Measurements from ENCODE around the gene CYP21A2. TPM values are rescaled to one million over a fixed set of nuclear protein-coding genes. Genes with fewer than 3 reads are reported as not detected.

The CYP21A2 gene
- total and polyA plus RNA-seq, 7 donors: 0.57 to 4.9 (median 2.0) TPM; not detected in 1

DNA sequence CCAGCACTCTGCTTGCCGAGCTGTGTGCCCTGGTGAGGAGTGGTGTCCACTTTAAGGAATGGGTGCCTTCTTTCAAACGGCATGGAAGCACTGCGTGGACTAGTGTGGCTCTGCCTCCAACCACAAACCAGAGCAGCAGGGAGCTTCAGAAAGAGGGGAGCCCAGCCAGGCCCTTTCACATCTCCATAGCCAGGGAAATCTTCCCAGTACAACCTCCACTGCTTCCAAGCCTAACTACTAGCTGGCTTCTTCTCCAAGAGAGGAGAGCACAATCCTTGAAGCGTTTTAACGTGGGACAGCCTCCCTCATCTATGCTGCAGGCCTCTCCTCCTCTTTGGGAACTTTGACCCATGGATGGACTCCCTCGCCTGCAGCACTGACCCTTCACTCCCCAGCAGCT lies 44.3 kb downstream of the CYP21A2 start:
- peak overlapping the region; percentile 58 to 78 (median 63) for H3K27ac ChIP-seq

GRCh38 chr6:32082935-32083334 lies 44.7 kb downstream of the CYP21A2 start:
- DNase-seq: peak; percentile 90
- TF ChIP-seq POLR2AphosphoS5 (IDR thresholded peaks at IDR 0.05): peak in 2 of 4 donors; percentile 14 to 22
- TF ChIP-seq, protein P1, sequence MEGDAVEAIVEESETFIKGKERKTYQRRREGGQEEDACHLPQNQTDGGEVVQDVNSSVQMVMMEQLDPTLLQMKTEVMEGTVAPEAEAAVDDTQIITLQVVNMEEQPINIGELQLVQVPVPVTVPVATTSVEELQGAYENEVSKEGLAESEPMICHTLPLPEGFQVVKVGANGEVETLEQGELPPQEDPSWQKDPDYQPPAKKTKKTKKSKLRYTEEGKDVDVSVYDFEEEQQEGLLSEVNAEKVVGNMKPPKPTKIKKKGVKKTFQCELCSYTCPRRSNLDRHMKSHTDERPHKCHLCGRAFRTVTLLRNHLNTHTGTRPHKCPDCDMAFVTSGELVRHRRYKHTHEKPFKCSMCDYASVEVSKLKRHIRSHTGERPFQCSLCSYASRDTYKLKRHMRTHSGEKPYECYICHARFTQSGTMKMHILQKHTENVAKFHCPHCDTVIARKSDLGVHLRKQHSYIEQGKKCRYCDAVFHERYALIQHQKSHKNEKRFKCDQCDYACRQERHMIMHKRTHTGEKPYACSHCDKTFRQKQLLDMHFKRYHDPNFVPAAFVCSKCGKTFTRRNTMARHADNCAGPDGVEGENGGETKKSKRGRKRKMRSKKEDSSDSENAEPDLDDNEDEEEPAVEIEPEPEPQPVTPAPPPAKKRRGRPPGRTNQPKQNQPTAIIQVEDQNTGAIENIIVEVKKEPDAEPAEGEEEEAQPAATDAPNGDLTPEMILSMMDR (IDR thresholded peaks at IDR 0.05): no peak
- Histone ChIP-seq H3K27ac (peak overlapping the region; percentile 37 to 78 (median 59)), H3K4me3 (no peak overlapping the region), H3K36me3 (peaks cover 0 to 13% (median 0%) of the 10 kb centered on the region in 4 donors), H3K27me3 (peaks cover 0 to 23% (median 15%) of the 10 kb centered on the region in 3 donors), H3K4me1 (peaks cover 0 to 24% (median 19%) of the 10 kb centered on the region in 4 donors), H3K9me3 (no peaks in the 10 kb centered on the region)
- intact Hi-C loops (cut with DNase I): no loop called here
- whole genome bisulfite sequencing, 2 donors: 63 to 84% methylated on average over 9 of the region's 9 CpGs

More for the DNA sequence above, 44.3 kb downstream of the CYP21A2 start:
- no peaks in the 10 kb centered on the region for H3K9me3 ChIP-seq
- no peak for TF ChIP-seq EP300 (IDR thresholded peaks at IDR 0.05)
- TF ChIP-seq, protein P1 (IDR thresholded peaks at IDR 0.05): no peak
- TF ChIP-seq POLR2AphosphoS5 (IDR thresholded peaks at IDR 0.05): no peak
- TF ChIP-seq POLR2A (IDR thresholded peaks at IDR 0.05): no peak
- H3K4me3 ChIP-seq: no peak overlapping the region
- H3K4me1 ChIP-seq: peaks cover 0 to 20% (median 14%) of the 10 kb centered on the region in 4 donors
- WGBS, 2 donors: 60 to 65% methylated on average over 6 of the region's 6 CpGs
- intact Hi-C loops (cut with DNase I): no loop called here
- H3K27me3 ChIP-seq: peaks cover 0 to 22% (median 15%) of the 10 kb centered on the region in 3 donors
- DNase-seq: no peak
- peaks cover 0 to 13% (median 0%) of the 10 kb centered on the region in 4 donors for H3K36me3 ChIP-seq

DNA sequence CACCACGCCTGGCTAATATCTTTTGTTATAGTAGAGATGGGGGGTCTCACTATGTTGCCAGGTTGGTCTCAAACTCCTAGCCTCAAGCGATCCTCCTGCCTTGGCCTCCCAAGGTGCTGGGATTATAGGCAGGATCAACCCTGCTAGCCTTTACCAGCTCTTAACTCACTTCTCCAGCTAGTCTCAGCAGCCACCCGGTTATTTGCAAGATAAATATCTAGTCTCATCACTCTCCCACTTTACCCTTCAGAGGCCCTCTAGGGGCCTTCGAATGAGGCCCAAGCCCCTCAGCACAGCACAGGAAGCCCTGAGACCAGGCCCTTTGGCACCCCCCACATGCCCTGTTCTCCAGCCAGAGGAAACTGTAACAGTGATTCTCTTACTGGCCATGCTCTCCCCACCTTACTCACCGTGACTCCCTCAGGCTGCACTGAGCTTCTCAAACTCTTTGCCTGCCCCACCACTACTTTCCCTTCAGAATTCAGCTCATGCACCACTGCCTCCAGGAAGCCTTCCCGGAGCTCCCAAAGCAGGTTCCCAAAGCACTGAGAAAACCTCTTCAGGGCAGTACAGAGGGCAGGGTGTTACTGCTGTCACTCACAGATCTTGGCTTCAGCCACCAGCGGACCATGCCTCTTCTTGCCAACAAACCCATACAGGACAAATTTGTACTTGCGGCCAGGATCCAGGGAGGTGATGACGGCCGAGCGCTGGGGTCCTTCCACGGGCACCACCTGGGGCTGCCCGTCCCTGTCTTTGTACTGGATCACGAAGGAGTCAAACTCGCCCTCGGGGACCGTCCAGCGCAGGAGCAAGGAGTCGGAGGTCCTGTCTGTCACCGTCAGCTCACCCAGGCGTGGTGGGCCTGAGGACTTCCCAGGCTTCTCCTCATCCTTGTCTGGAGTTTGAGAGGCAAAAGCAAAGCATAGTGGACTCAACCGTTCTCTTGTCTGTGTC lies 45.9 kb downstream of the CYP21A2 start:
- no peaks in the 10 kb centered on the region for H3K9me3 ChIP-seq
- TF ChIP-seq EP300 (IDR thresholded peaks at IDR 0.05) (no peak), POLR2AphosphoS5 (IDR thresholded peaks at IDR 0.05) (no peak), POLR2A (IDR thresholded peaks at IDR 0.05) (no peak)
- TF ChIP-seq, protein P1 (IDR thresholded peaks at IDR 0.05): no peak
- peaks cover 0 to 6% (median 0%) of the 10 kb centered on the region in 4 donors for H3K36me3 ChIP-seq
- peaks cover 0 to 23% (median 15%) of the 10 kb centered on the region in 3 donors for H3K27me3 ChIP-seq
- peaks cover 0 to 27% (median 20%) of the 10 kb centered on the region in 4 donors for H3K4me1 ChIP-seq
- peak overlapping the region; percentile 25 to 78 (median 32) for H3K27ac ChIP-seq
- intact Hi-C loops (cut with DNase I): no loop called here
- 94 to 95% methylated on average over 22 of the region's 22 CpGs for WGBS, 2 donors
- DNase-seq: no peak
- H3K4me3 ChIP-seq: no peak overlapping the region

GRCh38 chr6:32084780-32085179 lies 46.6 kb downstream of the CYP21A2 start:
- Histone ChIP-seq H3K4me1 (peaks cover 0 to 27% (median 20%) of the 10 kb centered on the region in 4 donors), H3K27ac (peak overlapping the region in 1 of 4 donors; percentile 78)
- WGBS, 2 donors: 95 to 96% methylated on average over 2 of the region's 2 CpGs

More at GRCh38 chr6:32084780-32085179, 46.6 kb downstream of the CYP21A2 start:
- no peak for TF ChIP-seq POLR2AphosphoS5 (IDR thresholded peaks at IDR 0.05)
- no peak for TF ChIP-seq POLR2A (IDR thresholded peaks at IDR 0.05)
- no peak for TF ChIP-seq EP300 (IDR thresholded peaks at IDR 0.05)
- TF ChIP-seq, protein P1 (IDR thresholded peaks at IDR 0.05): no peak
- Histone ChIP-seq H3K27me3 (peaks cover 0 to 23% (median 15%) of the 10 kb centered on the region in 3 donors), H3K4me3 (no peak overlapping the region), H3K36me3 (peaks cover 0 to 6% (median 0%) of the 10 kb centered on the region in 4 donors), H3K9me3 (no peaks in the 10 kb centered on the region)
- intact Hi-C loops (cut with DNase I): no loop called here
- DNase-seq: no peak
